HG03565 (cell line): ENCODE data around the gene CRYAA.

Experiments used
- ATAC-seq: cut with Tn5 transposase; IDR thresholded peaks from one replicate; pipeline ENCODE4 v1.9.1; 2021; ENCODE audit warnings: mild to moderate bottlenecking, moderate library complexity; ENCODE audit not compliant: unreplicated experiment

Gene CRYAA

GRCh38 chr21:43198376-43198775, 29.6 kb downstream of the CRYAA start:
- no peak for ATAC-seq

- ATAC-seq = no peak
Observed at GRCh38 chr21:43201491-43201890, 32.7 kb downstream of the CRYAA start.

- no peak for ATAC-seq
Observed at GRCh38 chr21:43203591-43203990, 34.8 kb downstream of the CRYAA start.

DNA sequence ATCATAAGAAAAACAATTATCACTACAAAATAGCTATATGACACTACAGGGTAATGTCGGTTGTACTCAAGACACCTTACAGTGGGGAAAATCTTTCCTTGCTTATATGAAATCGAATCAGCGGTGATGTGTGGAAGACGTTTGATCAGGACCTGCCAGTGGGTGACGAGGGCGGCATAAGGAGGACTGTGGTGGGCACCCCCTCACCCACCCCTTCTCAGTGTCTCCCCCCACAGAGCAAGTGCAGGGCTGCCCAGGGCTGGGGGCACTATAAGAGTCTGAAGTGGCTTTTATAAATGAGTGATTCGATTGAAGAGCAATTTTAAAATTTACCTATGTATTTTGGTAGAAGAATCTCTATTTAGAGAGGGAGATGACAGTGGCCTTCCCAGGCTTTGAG, 35.8 kb downstream of the CRYAA start:
- no peak for ATAC-seq

GRCh38 chr21:43206231-43207042, 37.6 kb downstream of the CRYAA start:
- ATAC-seq = no peak

- ATAC-seq = no peak
Observed at GRCh38 chr21:43207043-43207315, 38.2 kb downstream of the CRYAA start.

DNA sequence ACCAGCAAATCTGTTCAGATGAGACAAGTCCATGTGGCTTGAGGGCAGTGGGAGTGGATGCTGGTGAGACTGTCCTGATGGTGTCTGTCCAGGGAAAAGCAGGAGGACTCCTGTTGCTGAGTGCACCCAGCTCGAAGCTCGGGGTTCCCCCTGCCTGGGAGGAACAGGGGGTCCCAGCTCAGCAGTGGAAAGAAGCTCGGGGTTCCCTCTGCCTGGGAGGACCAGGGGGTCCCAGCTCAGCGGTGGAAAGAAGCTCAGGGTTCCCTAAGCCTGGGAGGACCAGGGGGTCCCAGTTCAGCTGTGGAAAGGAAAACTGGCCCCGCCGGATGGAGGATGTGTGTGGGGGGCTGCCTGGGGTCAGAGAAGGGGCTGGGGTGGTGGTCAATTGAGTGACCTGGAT, 39.1 kb downstream of the CRYAA start:
- no peak for ATAC-seq

- no peak for ATAC-seq
Observed at GRCh38 chr21:43208561-43209332, 39.9 kb downstream of the CRYAA start.

DNA sequence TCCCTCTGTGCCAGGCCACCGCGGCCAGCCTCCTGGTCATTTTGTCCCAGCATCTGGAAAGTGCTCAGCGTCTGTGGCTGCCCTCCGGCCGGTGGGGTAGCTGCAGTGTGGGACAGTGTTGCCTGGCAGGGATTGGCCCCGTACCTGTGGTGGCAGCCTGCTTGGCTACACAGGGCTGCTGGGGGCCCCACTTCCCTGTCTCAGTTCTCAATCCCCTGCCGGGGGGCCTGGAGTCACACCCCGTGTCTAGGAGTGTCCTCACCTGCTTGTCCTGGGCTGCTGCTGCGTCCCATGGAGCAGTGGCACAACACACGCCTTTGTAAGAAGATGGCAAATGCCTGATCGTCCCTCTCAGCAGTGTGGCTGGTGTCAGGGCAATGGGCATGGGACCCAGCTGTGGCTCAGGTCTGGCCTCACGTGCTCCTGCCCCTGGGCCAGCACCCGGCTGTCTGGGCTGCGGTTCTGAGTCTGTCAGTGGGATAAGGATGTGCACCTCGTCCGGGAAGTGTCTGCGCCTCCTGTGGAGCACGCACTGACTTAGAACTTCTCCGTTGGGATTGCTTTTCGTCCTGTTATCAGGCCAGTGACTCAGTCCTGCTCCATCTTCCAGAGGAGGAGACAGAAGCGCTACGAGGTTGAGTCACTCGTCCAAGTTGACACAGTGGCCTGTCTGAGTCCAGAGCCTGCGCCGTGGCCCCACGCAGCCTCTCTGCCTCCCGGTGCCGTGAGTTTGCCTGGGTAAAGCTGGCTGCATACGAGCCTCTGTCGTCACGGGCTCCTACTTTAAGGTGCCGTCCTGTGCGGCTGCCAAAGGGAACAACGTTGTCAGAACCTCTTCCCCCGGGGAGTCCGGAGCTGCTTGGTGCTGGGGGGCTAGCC, 41.0 kb downstream of the CRYAA start:
- ATAC-seq = no peak

- no peak for ATAC-seq
Observed at GRCh38 chr21:43210454-43211071, 41.8 kb downstream of the CRYAA start.

DNA sequence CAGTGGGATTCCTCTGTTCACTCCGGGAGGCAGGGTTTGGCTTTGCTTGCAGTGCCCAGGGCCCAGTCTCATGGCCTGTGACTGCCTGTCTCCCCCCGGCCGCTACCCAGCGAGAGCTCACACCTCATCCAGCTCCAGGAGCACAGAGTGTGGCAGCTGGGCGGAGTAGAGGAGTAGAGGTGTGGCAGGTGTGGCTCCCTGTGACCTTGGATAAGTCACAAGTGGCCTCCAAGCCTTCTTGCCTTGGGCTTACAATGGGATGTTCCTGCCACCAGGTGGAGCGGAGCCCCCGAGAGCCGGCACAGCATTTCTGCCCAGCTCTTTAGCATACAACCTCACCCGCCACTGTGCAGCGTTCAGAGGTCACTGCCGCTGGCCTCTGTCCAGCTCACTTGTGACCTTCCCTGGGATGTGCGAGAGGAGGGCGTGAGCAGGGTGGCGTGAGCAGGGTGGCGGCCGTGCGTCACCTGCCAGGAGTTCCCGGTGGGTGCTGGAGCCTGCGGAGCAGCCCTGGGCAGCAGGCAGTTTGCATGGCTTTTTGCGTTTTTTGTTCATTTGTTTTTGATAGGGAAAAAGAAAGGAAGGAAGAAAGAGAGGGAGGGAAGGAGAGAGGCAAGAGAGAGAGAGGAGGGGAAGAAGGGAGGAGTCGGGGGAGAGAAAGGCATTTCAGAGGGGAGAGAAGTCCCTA, 42.4 kb downstream of the CRYAA start:
- ATAC-seq = no peak

DNA sequence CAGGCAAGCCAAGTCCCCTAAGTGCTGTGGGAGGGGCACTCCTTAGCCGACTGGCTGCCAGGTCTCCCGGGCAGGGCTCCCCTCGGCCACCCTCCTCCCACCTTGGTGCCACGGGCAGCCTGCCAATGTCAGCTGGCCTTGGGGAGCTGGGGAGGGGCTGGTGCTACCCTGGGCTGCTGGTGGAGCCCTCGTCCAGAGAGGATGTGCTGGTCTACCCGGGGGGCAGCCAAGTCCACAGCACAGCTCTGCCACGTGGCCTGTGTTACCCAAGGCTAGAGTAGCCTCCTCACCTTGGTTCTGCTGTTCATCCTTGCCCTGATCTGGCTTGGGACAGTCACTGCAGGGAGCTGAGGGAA, 42.9 kb downstream of the CRYAA start:
- no peak for ATAC-seq
